Endothelial cell of umbilical vein (primary cell): ENCODE data around the gene EIF2S2.

Experiments used
- CTCF ChIP-seq, 2 donors: IDR thresholded peaks; 1 replicate in 1 of 2; 2 replicates in 1 of 2; pipeline ENCODE4 v1.5.1; 2011; ENCODE audit warnings: low read length in 2 of 2, mild to moderate bottlenecking in 2 of 2, moderate library complexity in 2 of 2, control low read depth in 1 of 2, inconsistent platforms in 1 of 2, low read depth in 1 of 2; ENCODE audit not compliant: insufficient read depth in 1 of 2; ENCODE audit errors: extremely low read depth in 1 of 2
- EZH2 ChIP-seq: IDR thresholded peaks from 2 replicates; pipeline ENCODE4 v1.6.1; 2012; ENCODE audit warnings: borderline replicate concordance, low read depth, mild to moderate bottlenecking, moderate library complexity, low read length, inconsistent platforms; ENCODE audit not compliant: severe bottlenecking
- MYC ChIP-seq: IDR thresholded peaks from one replicate; pipeline ENCODE4 v1.6.1; 2011; ENCODE audit warnings: mild to moderate bottlenecking, low read depth, low read length
- POLR2A ChIP-seq: IDR thresholded peaks from 2 replicates; pipeline ENCODE4 v1.6.1; 2012; ENCODE audit warnings: low read depth, mild to moderate bottlenecking, control low read depth, low read length
- TF ChIP-seq, protein P1 (sequence below): IDR thresholded peaks from 2 replicates; pipeline ENCODE4 v1.6.1; 2011; ENCODE audit not compliant: insufficient read depth, insufficient read length

GRCh38 chr20:34079818-34080217 is 32.2 kb downstream of the EIF2S2 start:
- TF ChIP-seq CTCF (IDR thresholded peaks at IDR 0.05; ENCODE audit: extremely low read depth in 1 of 2, insufficient read depth in 1 of 2, low read depth in 1 of 2, low read length in 2 of 2) (no peak), EZH2 (no peak), MYC (no peak), POLR2A (no peak)
- TF ChIP-seq, protein P1, sequence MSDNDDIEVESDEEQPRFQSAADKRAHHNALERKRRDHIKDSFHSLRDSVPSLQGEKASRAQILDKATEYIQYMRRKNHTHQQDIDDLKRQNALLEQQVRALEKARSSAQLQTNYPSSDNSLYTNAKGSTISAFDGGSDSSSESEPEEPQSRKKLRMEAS, result no peak
